ENCODE measurements around the gene LRRK1.

DNA sequence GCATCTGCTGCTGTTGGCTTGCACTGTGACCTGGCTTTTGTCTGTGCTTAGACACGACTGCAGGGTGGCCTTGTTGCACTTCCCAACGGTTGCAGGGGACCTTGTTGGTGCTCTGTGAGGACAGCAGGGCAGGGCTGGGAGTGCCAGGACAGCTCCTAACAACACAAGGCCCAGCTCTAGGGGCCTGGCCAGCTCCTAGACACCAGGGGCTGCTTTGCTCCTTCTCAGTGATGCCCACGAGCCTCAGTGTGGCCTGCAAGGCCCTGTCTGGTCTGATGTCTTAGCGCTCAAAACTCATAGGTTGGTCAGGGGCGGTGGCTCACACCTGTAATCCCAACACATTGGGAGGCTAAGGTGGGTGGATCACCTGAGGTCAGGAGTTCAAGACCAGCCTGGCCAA, 183.6 kb downstream of the LRRK1 start:
- no peak for TF ChIP-seq EP300 (IDR thresholded peaks at IDR 0.05)
- no peak for TF ChIP-seq FOSL2 (IDR thresholded peaks at IDR 0.05)
- no peak for TF ChIP-seq FOSL2 (CRISPR knock-in tag; IDR thresholded peaks at IDR 0.05)
- TF ChIP-seq, protein P1, sequence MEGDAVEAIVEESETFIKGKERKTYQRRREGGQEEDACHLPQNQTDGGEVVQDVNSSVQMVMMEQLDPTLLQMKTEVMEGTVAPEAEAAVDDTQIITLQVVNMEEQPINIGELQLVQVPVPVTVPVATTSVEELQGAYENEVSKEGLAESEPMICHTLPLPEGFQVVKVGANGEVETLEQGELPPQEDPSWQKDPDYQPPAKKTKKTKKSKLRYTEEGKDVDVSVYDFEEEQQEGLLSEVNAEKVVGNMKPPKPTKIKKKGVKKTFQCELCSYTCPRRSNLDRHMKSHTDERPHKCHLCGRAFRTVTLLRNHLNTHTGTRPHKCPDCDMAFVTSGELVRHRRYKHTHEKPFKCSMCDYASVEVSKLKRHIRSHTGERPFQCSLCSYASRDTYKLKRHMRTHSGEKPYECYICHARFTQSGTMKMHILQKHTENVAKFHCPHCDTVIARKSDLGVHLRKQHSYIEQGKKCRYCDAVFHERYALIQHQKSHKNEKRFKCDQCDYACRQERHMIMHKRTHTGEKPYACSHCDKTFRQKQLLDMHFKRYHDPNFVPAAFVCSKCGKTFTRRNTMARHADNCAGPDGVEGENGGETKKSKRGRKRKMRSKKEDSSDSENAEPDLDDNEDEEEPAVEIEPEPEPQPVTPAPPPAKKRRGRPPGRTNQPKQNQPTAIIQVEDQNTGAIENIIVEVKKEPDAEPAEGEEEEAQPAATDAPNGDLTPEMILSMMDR (IDR thresholded peaks at IDR 0.05), result no peak
- no peak for TF ChIP-seq POLR2A (IDR thresholded peaks at IDR 0.05; ENCODE audit: low read length)
- TF ChIP-seq ESRRA (IDR thresholded peaks at IDR 0.05; ENCODE audit: borderline replicate concordance, low read length), result no peak
- TF ChIP-seq SMC3 (IDR thresholded peaks at IDR 0.05), result no peak
- no peak for TF ChIP-seq NR3C1 (IDR thresholded peaks at IDR 0.05)
- TF ChIP-seq PHF8 (IDR thresholded peaks at IDR 0.05; ENCODE audit: borderline replicate concordance, low read depth), result no peak
- TF ChIP-seq HDAC2 (IDR thresholded peaks at IDR 0.05), result no peak

Data from A549 (cell line).